Activated CD4-positive, alpha-beta T cell treated with anti-CD3 and anti-CD28 coated beads for 36 hours (primary cell): ENCODE measurements around the gene CENPX. TPM values are rescaled to one million over a fixed set of nuclear protein-coding genes. Genes with fewer than 3 reads are reported as not detected.

Source experiments
- total RNA-seq, 2 experiments: library from RNA; stranded (reverse); gene quantifications; one replicate each; pipeline ENCODE4 v1.2.3, GENCODE V29; 2021

The CENPX gene
- total RNA-seq, 2 experiments from 2014 or later: 77.5 to 84.1 TPM

Other genes starting within 250 kb of the CENPX start
- gene GCGR, start 218.7 kb downstream of the CENPX start, total RNA-seq: not detected
- 10 to 100 TPM; 45.8 to 50.4 TPM for gene MCRIP1, start 189.6 kb downstream of the CENPX start, total RNA-seq
- gene PPP1R27, start 187.8 kb downstream of the CENPX start, total RNA-seq: not detected
- 100 to 1,000 TPM; 414 to 578 TPM for gene P4HB, start 162.3 kb downstream of the CENPX start, total RNA-seq
- gene ARHGDIA, start 151.5 kb downstream of the CENPX start, total RNA-seq: 100 to 1,000 TPM; 513 to 661 TPM
- gene ALYREF, start 131.3 kb downstream of the CENPX start, total RNA-seq: 100 to 1,000 TPM; 197 to 230 TPM
- 100 to 1,000 TPM in 1 of 2 experiments, 10 to 100 TPM in 1; 79.9 to 131 TPM for gene ANAPC11, start 131.2 kb downstream of the CENPX start, total RNA-seq
- under 1 TPM in 1 of 2 experiments, not detected in 1; 0.14 TPM for gene NPB, start 120.6 kb downstream of the CENPX start, total RNA-seq
- 10 to 100 TPM; 19.7 to 24.0 TPM for gene PCYT2, start 111.5 kb downstream of the CENPX start, total RNA-seq
- gene SIRT7, start 104.7 kb downstream of the CENPX start, total RNA-seq: 10 to 100 TPM; 29.3 to 31.8 TPM
- 10 to 100 TPM; 15.3 to 18.3 TPM for gene MAFG, start 95.1 kb downstream of the CENPX start, total RNA-seq
- 100 to 1,000 TPM; 110 to 134 TPM for gene PYCR1, start 85.6 kb downstream of the CENPX start, total RNA-seq
- gene MYADML2, start 75.6 kb downstream of the CENPX start, total RNA-seq: not detected
- gene NOTUM, start 61.7 kb downstream of the CENPX start, total RNA-seq: under 1 TPM; 0.87 to 0.97 TPM
- 10 to 100 TPM; 23.3 to 26.5 TPM for gene ASPSCR1, start 45.2 kb downstream of the CENPX start, total RNA-seq
- 10 to 100 TPM; 17.6 to 20.6 TPM for gene LRRC45, start 427 bp upstream of the CENPX start, total RNA-seq
- gene RAC3, start 8.8 kb upstream of the CENPX start, total RNA-seq: 10 to 100 TPM in 1 of 2 experiments, 1 to 10 TPM in 1; 9.6 to 10.6 TPM
- 100 to 1,000 TPM; 105 to 166 TPM for gene DCXR, start 14.8 kb upstream of the CENPX start, total RNA-seq
- gene RFNG, start 28.9 kb upstream of the CENPX start, total RNA-seq: 10 to 100 TPM; 16.9 to 17.5 TPM
- 10 to 100 TPM; 69.0 to 73.5 TPM for gene GPS1, start 29.0 kb upstream of the CENPX start, total RNA-seq
- 100 to 1,000 TPM; 119 to 124 TPM for gene DUS1L, start 42.9 kb upstream of the CENPX start, total RNA-seq
- 100 to 1,000 TPM; 239 to 259 TPM for gene FASN, start 75.4 kb upstream of the CENPX start, total RNA-seq
- 10 to 100 TPM; 41.6 to 43.8 TPM for gene CCDC57, start 190.0 kb upstream of the CENPX start, total RNA-seq
- gene SLC16A3, start 206.2 kb upstream of the CENPX start, total RNA-seq: 100 to 1,000 TPM in 1 of 2 experiments, 10 to 100 TPM in 1; 93.2 to 157 TPM